Testis (tissue), 2 donors: Measurements from ENCODE around the gene UNC13B.

ENCODE experiments used
- POLR2A ChIP-seq: fragments of 450-650 bp; IDR thresholded peaks from one replicate; pipeline ENCODE4 v1.6.1; 2017; ENCODE audit warnings: antibody characterized with exemption, mild to moderate bottlenecking, moderate library complexity
- TF ChIP-seq, protein P1 (sequence below), 3 experiments: fragments of 450-650 bp in 2 of 3; fragments of 200-600 bp in 1 of 3; sonication (generic) in 1 of 3; IDR thresholded peaks; one replicate each; pipeline ENCODE4 v1.5.1; 2016 to 2019; ENCODE audit warnings: antibody characterized with exemption in 3 of 3, mild to moderate bottlenecking in 2 of 3, moderate library complexity in 1 of 3

DNA sequence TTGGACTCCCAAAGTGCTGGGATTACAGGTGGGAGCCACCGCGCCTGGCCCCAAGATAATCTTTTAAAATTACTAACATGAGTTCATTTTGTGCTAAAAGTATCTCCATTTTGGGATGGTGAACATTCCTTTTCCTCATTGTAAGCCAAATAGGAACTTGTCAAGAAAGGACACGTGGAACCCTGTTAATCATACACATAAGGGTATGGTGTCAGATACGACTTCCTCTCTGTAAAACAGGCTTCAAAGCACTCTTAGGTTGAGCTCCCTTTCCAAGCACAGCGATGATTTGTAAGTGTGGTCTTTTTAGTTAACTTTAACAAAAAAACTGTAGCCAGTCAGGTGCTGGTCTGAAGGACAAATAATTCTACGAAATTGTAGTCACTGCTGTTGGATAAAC, 132.7 kb downstream of the UNC13B start:
- TF ChIP-seq, protein P1, sequence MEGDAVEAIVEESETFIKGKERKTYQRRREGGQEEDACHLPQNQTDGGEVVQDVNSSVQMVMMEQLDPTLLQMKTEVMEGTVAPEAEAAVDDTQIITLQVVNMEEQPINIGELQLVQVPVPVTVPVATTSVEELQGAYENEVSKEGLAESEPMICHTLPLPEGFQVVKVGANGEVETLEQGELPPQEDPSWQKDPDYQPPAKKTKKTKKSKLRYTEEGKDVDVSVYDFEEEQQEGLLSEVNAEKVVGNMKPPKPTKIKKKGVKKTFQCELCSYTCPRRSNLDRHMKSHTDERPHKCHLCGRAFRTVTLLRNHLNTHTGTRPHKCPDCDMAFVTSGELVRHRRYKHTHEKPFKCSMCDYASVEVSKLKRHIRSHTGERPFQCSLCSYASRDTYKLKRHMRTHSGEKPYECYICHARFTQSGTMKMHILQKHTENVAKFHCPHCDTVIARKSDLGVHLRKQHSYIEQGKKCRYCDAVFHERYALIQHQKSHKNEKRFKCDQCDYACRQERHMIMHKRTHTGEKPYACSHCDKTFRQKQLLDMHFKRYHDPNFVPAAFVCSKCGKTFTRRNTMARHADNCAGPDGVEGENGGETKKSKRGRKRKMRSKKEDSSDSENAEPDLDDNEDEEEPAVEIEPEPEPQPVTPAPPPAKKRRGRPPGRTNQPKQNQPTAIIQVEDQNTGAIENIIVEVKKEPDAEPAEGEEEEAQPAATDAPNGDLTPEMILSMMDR (IDR thresholded peaks at IDR 0.05): no peak
- no peak for TF ChIP-seq POLR2A
